EL (cell line): Measurements from ENCODE around the gene IFNE.

Experiments
- DNase-seq: peaks from one replicate; pipeline ENCODE4 v3.0.0-alpha.2; 2016

The IFNE gene

DNA sequence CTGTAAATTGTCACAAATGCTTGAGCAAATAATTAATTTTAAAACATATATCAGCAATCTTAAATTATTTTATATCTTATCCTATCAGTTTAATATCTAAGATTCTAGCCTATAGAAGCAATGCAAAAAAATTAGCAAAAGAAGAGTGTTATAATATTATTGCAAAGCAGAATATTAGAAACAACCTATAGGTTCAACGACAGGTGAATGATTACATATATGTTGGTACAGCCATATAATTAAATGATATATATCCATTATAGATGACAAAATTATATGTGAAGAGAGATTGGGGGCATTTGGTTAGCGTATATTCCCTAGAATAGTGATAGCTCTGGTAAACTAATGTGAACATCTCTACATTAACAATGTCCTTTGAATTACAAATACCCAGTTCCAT lies at the start of gene IFNE:
TSS of gene IFNE (minus strand) at position 101 of the 400 bp plus-strand sequence. CDS start 619 bp downstream, outside the sequence.
- DNase-seq: no peak

- DNase-seq: no peak
Measured at GRCh38 chr9:21528123-21528808, 46.2 kb upstream of the IFNE start.

GRCh38 chr9:21527579-21527978 lies 45.5 kb upstream of the IFNE start:
- DNase-seq: no peak

- DNase-seq: no peak
Measured at GRCh38 chr9:21525174-21525573, 43.1 kb upstream of the IFNE start.

- DNase-seq: no peak
Measured at GRCh38 chr9:21524099-21524830, 42.2 kb upstream of the IFNE start.

DNA sequence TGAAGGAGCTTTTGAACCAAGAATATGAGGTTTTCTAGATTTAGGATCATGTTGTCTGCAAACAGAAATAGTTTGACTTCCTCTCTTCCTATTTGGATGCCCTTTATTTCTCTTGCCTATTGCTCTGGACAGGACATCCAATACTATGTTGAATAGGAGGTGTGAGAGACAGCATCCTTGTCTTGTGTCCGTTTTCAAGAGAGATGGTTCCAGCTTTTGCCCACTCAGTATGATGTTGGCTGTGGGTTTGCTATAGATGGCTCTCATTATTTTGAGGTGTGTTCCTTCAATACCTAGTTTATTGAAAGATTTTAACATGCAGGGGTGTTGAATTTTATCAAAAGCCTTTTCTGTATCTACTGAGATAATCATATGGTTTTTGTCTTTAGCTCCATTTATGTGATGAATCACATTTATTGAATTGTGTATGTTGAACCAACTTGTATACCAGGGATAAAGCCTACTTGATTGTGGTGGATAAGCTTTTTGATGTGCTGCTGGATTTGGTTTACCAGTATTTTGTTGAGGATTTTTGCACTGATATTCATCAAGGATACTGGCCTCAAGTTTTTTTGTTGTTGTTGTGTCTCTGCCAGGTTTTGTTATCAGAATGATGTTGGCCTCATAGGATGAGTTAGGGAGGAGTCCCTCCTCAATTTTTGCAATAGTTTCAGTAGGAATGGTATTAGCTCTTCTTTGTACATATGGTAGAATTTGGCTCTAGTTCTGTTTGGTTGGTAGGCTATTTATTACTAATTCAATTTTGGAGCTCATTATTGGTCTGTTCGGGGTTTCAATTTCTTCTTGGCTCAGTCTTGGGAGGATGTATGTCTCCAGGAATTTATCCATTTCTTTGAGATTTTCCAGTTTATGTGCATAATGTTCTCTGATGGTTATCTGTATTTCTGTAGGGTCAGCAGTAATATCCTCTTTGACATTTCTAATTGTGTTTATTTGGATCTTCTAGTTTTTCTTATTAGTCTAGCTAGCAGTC lies 41.2 kb upstream of the IFNE start:
- DNase-seq: no peak

DNA sequence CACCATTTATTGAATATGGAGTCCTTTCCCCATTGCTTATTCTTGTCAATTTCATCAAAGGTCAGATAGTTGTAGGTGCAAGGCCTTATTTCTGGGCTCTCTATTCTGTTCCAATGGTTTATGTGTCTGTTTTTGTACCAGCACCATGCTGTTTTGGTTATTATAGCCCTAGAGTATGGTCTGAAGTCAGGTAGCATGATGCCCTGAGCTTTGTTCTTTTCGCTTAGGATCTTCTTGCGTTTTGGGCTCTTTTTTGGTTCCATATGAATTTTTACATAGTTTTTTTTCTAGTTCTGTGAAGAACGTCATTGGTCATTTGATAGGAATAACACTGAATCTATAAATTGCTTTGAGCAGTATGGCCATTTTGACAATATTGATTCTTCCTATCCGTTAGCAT lies 40.2 kb upstream of the IFNE start:
- no peak for DNase-seq

DNA sequence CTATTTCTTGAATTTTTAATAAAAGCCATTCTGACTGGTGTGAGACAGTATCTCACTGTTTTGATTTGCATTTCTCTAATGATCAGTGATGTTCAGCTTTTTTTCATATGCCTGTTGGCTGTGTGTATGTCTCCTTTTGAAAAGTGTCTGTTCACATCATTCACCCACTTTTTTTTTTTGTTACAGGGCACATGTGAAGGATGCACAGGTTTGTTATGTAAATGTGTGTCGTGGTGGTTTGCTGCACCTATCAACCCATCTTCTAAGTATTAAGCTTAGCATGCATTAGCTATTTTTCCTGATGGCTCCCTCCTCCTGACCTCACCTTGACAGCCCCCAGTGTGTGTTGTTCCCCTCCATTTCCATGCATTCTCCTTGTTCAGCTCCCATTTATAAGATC lies 39.3 kb upstream of the IFNE start:
- DNase-seq: no peak

DNA sequence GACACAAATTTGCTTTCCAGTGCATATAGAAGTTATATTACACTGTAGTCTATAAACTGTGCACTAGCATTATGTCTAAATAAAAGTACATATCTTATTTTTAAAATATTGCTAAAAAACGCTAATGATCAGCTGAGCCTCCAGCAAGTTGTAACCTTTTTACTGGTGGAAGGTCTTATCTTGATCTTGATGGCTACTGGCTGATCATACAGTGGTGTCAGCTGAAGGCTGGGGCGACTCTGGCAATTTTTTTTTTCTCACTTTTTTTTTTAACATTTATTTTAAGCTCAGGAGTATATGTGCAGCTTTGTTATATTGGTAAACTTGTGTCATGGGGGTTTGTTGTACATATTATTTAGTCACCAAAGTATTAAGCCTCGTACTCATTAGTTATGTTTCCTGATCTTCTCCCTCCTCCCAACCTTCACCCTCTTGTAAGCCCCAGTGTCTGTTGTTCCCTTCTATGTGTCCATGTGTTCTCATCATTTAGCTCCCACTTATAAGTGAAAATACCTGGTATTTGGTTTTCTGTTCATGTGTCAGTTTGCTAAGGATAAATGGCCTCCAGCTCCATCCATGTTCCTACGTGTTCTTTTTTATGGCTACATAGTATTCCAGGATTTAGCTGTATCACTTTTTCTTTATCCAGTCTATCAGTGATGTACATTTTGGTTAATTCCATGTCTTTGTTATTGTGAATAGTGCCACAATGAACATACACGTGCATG lies 38.6 kb upstream of the IFNE start:
- no peak for DNase-seq

GRCh38 chr9:21519855-21520434 lies 37.8 kb upstream of the IFNE start:
- DNase-seq: no peak

DNA sequence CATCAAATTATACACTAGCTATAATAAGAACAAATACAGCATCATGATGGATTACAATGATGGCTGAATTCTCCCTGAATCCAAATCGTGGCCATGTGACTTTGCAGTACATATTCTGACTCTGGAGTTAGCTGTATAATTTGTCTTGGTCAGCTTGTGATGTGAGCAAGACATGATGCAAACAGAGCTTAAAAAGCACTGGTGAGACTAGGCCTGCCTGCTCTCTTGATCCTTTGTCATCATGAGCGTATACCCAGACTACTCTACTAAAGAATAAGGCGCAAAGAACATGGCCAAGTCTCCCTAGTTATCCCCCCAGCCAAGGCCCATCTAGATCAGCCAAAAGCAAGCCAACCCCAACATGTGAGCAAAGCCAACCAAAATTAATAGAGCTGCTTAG lies 34.7 kb upstream of the IFNE start:
- DNase-seq: no peak

DNA sequence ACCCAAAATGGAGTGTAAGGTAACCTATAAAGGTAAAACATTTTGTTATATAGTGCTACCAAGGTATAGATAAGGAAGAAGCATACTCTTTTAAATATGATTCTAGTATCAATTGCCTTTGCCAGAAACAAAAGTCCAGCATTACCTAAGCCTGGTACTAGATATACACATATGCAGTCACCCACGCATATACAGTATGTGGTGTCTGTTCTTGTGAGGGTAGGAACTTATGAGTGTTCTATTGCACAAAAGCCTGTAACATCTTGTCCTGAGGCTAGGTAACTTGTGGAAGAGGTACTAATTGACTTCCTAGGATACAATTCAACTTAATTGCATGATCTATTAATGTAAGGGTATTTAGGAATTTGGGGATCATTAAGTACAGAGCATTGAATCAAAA lies 31.3 kb upstream of the IFNE start:
- DNase-seq: no peak

DNA sequence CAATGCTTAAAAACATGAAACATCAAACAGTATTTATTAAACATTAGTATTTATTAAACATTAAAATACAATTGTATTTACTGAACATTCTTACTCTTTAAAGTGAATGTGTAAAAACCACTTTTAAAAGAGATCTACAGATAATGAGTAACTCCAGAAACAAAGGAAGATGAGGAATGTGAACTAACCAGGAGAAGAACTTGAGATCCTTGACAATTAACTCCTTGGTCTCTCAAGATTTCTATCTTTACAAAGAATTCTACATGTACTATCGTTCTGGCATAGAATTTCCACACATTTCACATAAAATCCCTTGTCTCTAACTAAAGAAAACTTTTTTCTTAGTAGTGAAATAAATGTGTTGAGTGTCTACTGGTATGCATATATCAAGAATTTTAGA lies 28.7 kb upstream of the IFNE start:
- DNase-seq: no peak

GRCh38 chr9:21507483-21507790 lies 25.3 kb upstream of the IFNE start:
- peak; percentile 20 for DNase-seq

GRCh38 chr9:21506626-21507482 lies 24.7 kb upstream of the IFNE start:
- DNase-seq: peak; percentile 97

- peak; percentile 54 for DNase-seq
Measured at GRCh38 chr9:21505425-21506179, 23.5 kb upstream of the IFNE start.

DNA sequence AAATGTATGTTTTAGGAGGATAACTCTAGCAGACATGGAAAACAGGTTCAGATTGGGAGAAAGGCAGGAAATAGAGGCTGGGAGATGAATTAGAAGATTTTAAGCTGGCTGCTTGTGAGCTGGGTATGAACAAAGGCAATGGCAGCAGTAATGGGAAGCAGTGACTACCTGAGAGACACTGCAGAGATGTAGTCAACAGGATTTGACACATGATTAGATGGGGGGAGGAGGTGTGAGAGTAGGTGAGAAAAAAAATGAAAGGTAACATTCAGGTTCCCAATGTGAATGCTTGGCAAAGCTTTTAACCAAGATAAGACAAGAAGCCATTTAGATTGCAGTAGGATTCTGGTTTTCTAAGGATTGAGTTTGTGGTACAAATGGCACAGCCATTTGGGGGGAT lies 22.8 kb upstream of the IFNE start:
- no peak for DNase-seq

GRCh38 chr9:21504113-21504512 lies 22.0 kb upstream of the IFNE start:
- DNase-seq: no peak

GRCh38 chr9:21502586-21502985 lies 20.5 kb upstream of the IFNE start:
- DNase-seq: no peak

DNA sequence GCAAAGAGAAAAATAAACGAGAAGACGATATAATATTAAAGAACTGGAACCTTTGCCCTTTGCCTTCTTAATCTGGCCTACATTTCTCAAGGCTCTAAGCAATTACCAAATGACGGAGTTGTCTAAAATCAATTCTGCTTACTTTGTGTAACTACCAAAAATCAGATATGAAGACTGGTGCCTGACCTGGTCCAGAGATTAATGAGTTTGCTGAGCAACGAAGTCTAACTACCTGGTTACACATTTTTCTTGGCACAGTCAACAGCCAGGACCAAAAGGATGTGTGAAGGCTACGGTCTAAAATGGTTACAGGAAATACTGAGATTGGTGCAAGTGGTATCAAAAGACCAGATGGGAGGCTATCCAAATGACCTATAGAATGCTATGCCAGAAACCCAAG lies 17.8 kb upstream of the IFNE start:
- no peak for DNase-seq

GRCh38 chr9:21491756-21492155 lies 9.6 kb upstream of the IFNE start:
- no peak for DNase-seq
